ENCODE results near the gene FZR1.

The FZR1 gene

GRCh38 chr19:3510727-3511126 is 4.6 kb downstream of the FZR1 start:
- no peak overlapping the region for H3K27ac ChIP-seq
- no peak overlapping the region for H3K4me3 ChIP-seq

GRCh38 chr19:3511506-3512251 is 5.6 kb downstream of the FZR1 start:
- H3K27ac ChIP-seq, result no peak overlapping the region
- no peak overlapping the region for H3K4me3 ChIP-seq

- no peak overlapping the region for H3K27ac ChIP-seq
- no peak overlapping the region for H3K4me3 ChIP-seq
These were observed 6.6 kb downstream of the FZR1 start for GRCh38 chr19:3512562-3513228.

- Histone ChIP-seq H3K4me3 (no peak overlapping the region), H3K27ac (no peak overlapping the region)
These were observed 7.4 kb downstream of the FZR1 start for GRCh38 chr19:3513229-3514140.

GRCh38 chr19:3514930-3515329 is 8.8 kb downstream of the FZR1 start:
- no peak overlapping the region for H3K4me3 ChIP-seq
- no peak overlapping the region for H3K27ac ChIP-seq

- H3K4me3 ChIP-seq, result no peak overlapping the region
- H3K27ac ChIP-seq, result peak overlapping the region in 1 of 21 experiments; percentile 19
These were observed 9.8 kb downstream of the FZR1 start for GRCh38 chr19:3515891-3516422.

GRCh38 chr19:3516675-3517207 is 10.6 kb downstream of the FZR1 start:
- no peak overlapping the region for H3K4me3 ChIP-seq
- H3K27ac ChIP-seq, result no peak overlapping the region

- Histone ChIP-seq H3K4me3 (no peak overlapping the region), H3K27ac (no peak overlapping the region)
These were observed 11.5 kb downstream of the FZR1 start for GRCh38 chr19:3517638-3518037.

- H3K27ac ChIP-seq, result no peak overlapping the region
These were observed 12.1 kb downstream of the FZR1 start for GRCh38 chr19:3518255-3518654.

GRCh38 chr19:3518659-3519058 is 12.5 kb downstream of the FZR1 start:
- Histone ChIP-seq H3K27ac (no peak overlapping the region), H3K4me3 (no peak overlapping the region)

More at GRCh38 chr19:3518255-3518654, 12.1 kb downstream of the FZR1 start:
- no peak overlapping the region for H3K4me3 ChIP-seq

- H3K4me3 ChIP-seq, result no peak overlapping the region
- no peak overlapping the region for H3K27ac ChIP-seq
These were observed 13.0 kb downstream of the FZR1 start for GRCh38 chr19:3519126-3519525.

GRCh38 chr19:3520166-3521103 is 14.3 kb downstream of the FZR1 start:
- Histone ChIP-seq H3K27ac (peak overlapping the region in 5 of 21 experiments; percentile 25 to 69 (median 48)), H3K4me3 (no peak overlapping the region)

- H3K27ac ChIP-seq, result peak overlapping the region in 5 of 21 experiments; percentile 25 to 69 (median 48)
- H3K4me3 ChIP-seq, result no peak overlapping the region
These were observed 15.0 kb downstream of the FZR1 start for GRCh38 chr19:3521104-3521445.

- Histone ChIP-seq H3K27ac (peak overlapping the region in 1 of 21 experiments; percentile 20), H3K4me3 (no peak overlapping the region)
These were observed 16.6 kb downstream of the FZR1 start for GRCh38 chr19:3522421-3523360.

GRCh38 chr19:3523361-3524077 is 17.4 kb downstream of the FZR1 start:
- Histone ChIP-seq H3K4me3 (no peak overlapping the region), H3K27ac (no peak overlapping the region)

- Histone ChIP-seq H3K27ac (no peak overlapping the region), H3K4me3 (no peak overlapping the region)
These were observed 18.1 kb downstream of the FZR1 start for GRCh38 chr19:3524078-3524842.

Data from skin epidermis (tissue), 12 donors.